ENCODE measurements around the gene SNX30. TPM values are rescaled to one million over a fixed set of nuclear protein-coding genes. Genes with fewer than 3 reads are reported as not detected.

SNX30 gene
- total RNA-seq, 2 experiments from 2014 or later = 13.5 to 19.8 TPM

- Histone ChIP-seq H3K4me3 (ENCODE audit: low read depth, low read length, poor library complexity, severe bottlenecking) (no peak overlapping the region), H3K9me3 (ENCODE audit: low read length) (no peaks in the 10 kb centered on the region), H3K36me3 (ENCODE audit: insufficient read depth, low read length) (peaks cover 5% of the 10 kb centered on the region; the same call in 1 of the 2 replicates), H4K20me1 (ENCODE audit: insufficient read depth, low read length) (no peaks in the 10 kb centered on the region), H3K4me1 (ENCODE audit: insufficient read depth, low read length, poor library complexity, severe bottlenecking) (peaks cover 3% of the 10 kb centered on the region), H3K4me2 (ENCODE audit: low read length) (peak overlapping the region; percentile 20; the same call in 1 of the 2 replicates), H3K9me2 (ENCODE audit: insufficient read depth, low read length) (no peaks in the 10 kb centered on the region), H3K79me2 (ENCODE audit: insufficient read depth, low read depth, low read length) (no peaks in the 10 kb centered on the region), H2AFZ (ENCODE audit: low read length) (no peak overlapping the region), H3K27ac (ENCODE audit: low read depth, low read length, poor library complexity, severe bottlenecking) (no peak overlapping the region)
- TF ChIP-seq CTCF (conservative IDR thresholded peaks at IDR 0.05; ENCODE audit: low read length) (no peak), EZH2phosphoT487 (IDR thresholded peaks at IDR 0.05; ENCODE audit: borderline replicate concordance, low read depth, low read length) (no peak)
- POLR2A ChIA-PET = interaction anchor here (1.6 kb wide), 1 partner anchor 103 kb away, joined by 4 read pairs; no protein-coding TSS in a partner anchor
- CTCF ChIA-PET (ENCODE audit: unreplicated experiment) = no interaction called here
- no peak for DNase-seq (ENCODE audit: low spot score)
- intact Hi-C loops (cut with micrococcal nuclease; ENCODE audit: unreplicated experiment) = no loop called here
- BruUV-seq (replicated peaks) = no TSS peak
These were observed 67.3 kb downstream of the SNX30 start for GRCh38 chr9:112817860-112818203.

GRCh38 chr9:112819635-112820496 is 69.3 kb downstream of the SNX30 start:
- H3K27ac ChIP-seq (ENCODE audit: low read depth, low read length, poor library complexity, severe bottlenecking) = no peak overlapping the region
- no peak overlapping the region for H2AFZ ChIP-seq (ENCODE audit: low read length)
- peaks cover 3% of the 10 kb centered on the region for H3K4me1 ChIP-seq (ENCODE audit: insufficient read depth, low read length, poor library complexity, severe bottlenecking)
- no peaks in the 10 kb centered on the region for H3K9me2 ChIP-seq (ENCODE audit: insufficient read depth, low read length)
- peak; percentile 61 for DNase-seq (ENCODE audit: low spot score)
- no peak overlapping the region for H3K4me2 ChIP-seq (ENCODE audit: low read length)
- H3K36me3 ChIP-seq (ENCODE audit: insufficient read depth, low read length) = peaks cover 5% of the 10 kb centered on the region; the same call in 1 of the 2 replicates
- H3K4me3 ChIP-seq (ENCODE audit: low read depth, low read length, poor library complexity, severe bottlenecking) = no peak overlapping the region
- H4K20me1 ChIP-seq (ENCODE audit: insufficient read depth, low read length) = no peaks in the 10 kb centered on the region
- no peak for TF ChIP-seq EZH2phosphoT487 (IDR thresholded peaks at IDR 0.05; ENCODE audit: borderline replicate concordance, low read depth, low read length)
- TF ChIP-seq CTCF (conservative IDR thresholded peaks at IDR 0.05; ENCODE audit: low read length) = peak; percentile 94
- no TSS peak for BruUV-seq (replicated peaks)
- intact Hi-C loops (cut with micrococcal nuclease; ENCODE audit: unreplicated experiment) = loop anchor here (5.0 to 10.0 kb wide), 2 partner anchors 335 to 378 kb away; partner anchors contain the start of gene KIAA1958
- H3K9me3 ChIP-seq (ENCODE audit: low read length) = no peaks in the 10 kb centered on the region
- ChIA-PET CTCF (ENCODE audit: unreplicated experiment) (interaction anchor here (0.6 kb wide), 1 partner anchor 376 kb away, joined by 3 read pairs; no protein-coding TSS in a partner anchor), POLR2A (no interaction called here)
- no peaks in the 10 kb centered on the region for H3K79me2 ChIP-seq (ENCODE audit: insufficient read depth, low read depth, low read length)

- Histone ChIP-seq H3K27ac (ENCODE audit: low read depth, low read length, poor library complexity, severe bottlenecking) (no peak overlapping the region), H3K36me3 (ENCODE audit: insufficient read depth, low read length) (peaks cover 5% of the 10 kb centered on the region; the same call in 1 of the 2 replicates), H3K4me1 (ENCODE audit: insufficient read depth, low read length, poor library complexity, severe bottlenecking) (peaks cover 3% of the 10 kb centered on the region), H3K9me2 (ENCODE audit: insufficient read depth, low read length) (no peaks in the 10 kb centered on the region), H3K79me2 (ENCODE audit: insufficient read depth, low read depth, low read length) (no peaks in the 10 kb centered on the region), H3K4me2 (ENCODE audit: low read length) (no peak overlapping the region), H3K9me3 (ENCODE audit: low read length) (no peaks in the 10 kb centered on the region), H2AFZ (ENCODE audit: low read length) (no peak overlapping the region), H4K20me1 (ENCODE audit: insufficient read depth, low read length) (no peaks in the 10 kb centered on the region), H3K4me3 (ENCODE audit: low read depth, low read length, poor library complexity, severe bottlenecking) (no peak overlapping the region)
- intact Hi-C loops (cut with micrococcal nuclease; ENCODE audit: unreplicated experiment) = loop anchor here (5.0 to 10.0 kb wide), 2 partner anchors 336 to 379 kb away; partner anchors contain the start of gene KIAA1958
- BruUV-seq (replicated peaks) = no TSS peak
- DNase-seq (ENCODE audit: low spot score) = no peak
- TF ChIP-seq EZH2phosphoT487 (IDR thresholded peaks at IDR 0.05; ENCODE audit: borderline replicate concordance, low read depth, low read length) (no peak), CTCF (conservative IDR thresholded peaks at IDR 0.05; ENCODE audit: low read length) (no peak)
- ChIA-PET CTCF (ENCODE audit: unreplicated experiment) (no interaction called here), POLR2A (no interaction called here)
These were observed 70.3 kb downstream of the SNX30 start for GRCh38 chr9:112820881-112821280.
